ENCODE results near the gene IMPG2.

IMPG2 gene

GRCh38 chr3:101179637-101180036, 140.7 kb downstream of the IMPG2 start:
- no peak for DNase-seq

- DNase-seq = no peak
Observed at GRCh38 chr3:101177577-101177976, 142.8 kb downstream of the IMPG2 start.
